ENCODE measurements around the gene KRTAP5-9.
A peak's percentile ranks its signal among the peaks of the same experiment; 100 is the strongest.
"Not testable (repeated sequence)": the region's sequence is repeated elsewhere in the genome, so short reads cannot be mapped to it uniquely, and the experiment has no call there.

The KRTAP5-9 gene

GRCh38 chr11:71534711-71535608, 13.3 kb upstream of the KRTAP5-9 start:
- DNase-seq (ENCODE audit: low spot score): not testable (repeated sequence)

- no peak for DNase-seq (ENCODE audit: low spot score)
Observed at GRCh38 chr11:71535825-71536224, 12.4 kb upstream of the KRTAP5-9 start.

GRCh38 chr11:71537537-71537936, 10.7 kb upstream of the KRTAP5-9 start:
- DNase-seq (ENCODE audit: low spot score): peak; percentile 9

- DNase-seq (ENCODE audit: low spot score): peak; percentile 8
Observed at GRCh38 chr11:71537977-71538665, 10.1 kb upstream of the KRTAP5-9 start, which contains the start of gene KRTAP5-8. KRTAP5-8 (plus strand) TSS chr11:71538025; CDS start chr11:71538056, 31 bp downstream.

- DNase-seq (ENCODE audit: low spot score): peak; percentile 62
Observed at GRCh38 chr11:71538666-71538990, 9.6 kb upstream of the KRTAP5-9 start.

GRCh38 chr11:71539017-71539416, 9.2 kb upstream of the KRTAP5-9 start:
- no peak for DNase-seq (ENCODE audit: low spot score)

GRCh38 chr11:71539971-71540370, 8.2 kb upstream of the KRTAP5-9 start:
- not testable (repeated sequence) for DNase-seq (ENCODE audit: low spot score)

- not testable (repeated sequence) for DNase-seq (ENCODE audit: low spot score)
Observed at GRCh38 chr11:71540521-71541304, 7.5 kb upstream of the KRTAP5-9 start.

- DNase-seq (ENCODE audit: low spot score): no peak
Observed at GRCh38 chr11:71542382-71542781, 5.8 kb upstream of the KRTAP5-9 start.

- no peak for DNase-seq (ENCODE audit: low spot score)
Observed at GRCh38 chr11:71542879-71543777, 5.1 kb upstream of the KRTAP5-9 start.

GRCh38 chr11:71543866-71544265, 4.4 kb upstream of the KRTAP5-9 start:
- DNase-seq (ENCODE audit: low spot score): no peak

- DNase-seq (ENCODE audit: low spot score): no peak
Observed at GRCh38 chr11:71544525-71545214, 3.5 kb upstream of the KRTAP5-9 start.

GRCh38 chr11:71545405-71545966, 2.7 kb upstream of the KRTAP5-9 start:
- DNase-seq (ENCODE audit: low spot score): no peak

- DNase-seq (ENCODE audit: low spot score): no peak
Observed at GRCh38 chr11:71548716-71549151, 514 bp downstream of the KRTAP5-9 start.

GRCh38 chr11:71551711-71552110, 3.5 kb downstream of the KRTAP5-9 start:
- DNase-seq (ENCODE audit: low spot score): no peak

- no peak for DNase-seq (ENCODE audit: low spot score)
Observed at GRCh38 chr11:71554996-71555395, 6.8 kb downstream of the KRTAP5-9 start.

- no peak for DNase-seq (ENCODE audit: low spot score)
Observed at GRCh38 chr11:71555508-71555907, 7.3 kb downstream of the KRTAP5-9 start.

GRCh38 chr11:71556018-71556417, 7.8 kb downstream of the KRTAP5-9 start:
- DNase-seq (ENCODE audit: low spot score): no peak

- no peak for DNase-seq (ENCODE audit: low spot score)
Observed at GRCh38 chr11:71557257-71557656, 9.0 kb downstream of the KRTAP5-9 start.

- DNase-seq (ENCODE audit: low spot score): no peak
Observed at GRCh38 chr11:71558996-71559395, 10.8 kb downstream of the KRTAP5-9 start.
